ENCODE measurements around the gene ZNF428. TPM values are rescaled to one million over a fixed set of nuclear protein-coding genes. Genes with fewer than 3 reads are reported as not detected.
"Not testable (repeated sequence)": the region's sequence is repeated elsewhere in the genome, so short reads cannot be mapped to it uniquely, and the experiment has no call there.

The ZNF428 gene
- total RNA-seq, 1 donor from 2014 or later = 53.4 TPM

GRCh38 chr19:43636121-43636683 is 16.8 kb upstream of the ZNF428 start:
- H3K9me3 ChIP-seq (ENCODE audit: insufficient read depth, low read depth, low read length) = no peaks in the 10 kb centered on the region
- peaks cover 14% of the 10 kb centered on the region for H3K27me3 ChIP-seq (ENCODE audit: insufficient read depth, low read length)
- H3K4me3 Mint-ChIP-seq (ENCODE audit: unreplicated experiment) = peak overlapping the region; percentile 45
- H3K4me3 ChIP-seq (ENCODE audit: insufficient read depth, low read depth, low read length) = no peak overlapping the region
- H4K20me1 ChIP-seq (ENCODE audit: insufficient read depth, low read length) = peaks cover 8% of the 10 kb centered on the region
- DNase-seq (ENCODE audit: low read depth) = peak; percentile 27
- H3K36me3 Mint-ChIP-seq (ENCODE audit: low read depth, unreplicated experiment) = no peaks in the 10 kb centered on the region
- peaks cover 26% of the 10 kb centered on the region for H3K4me1 ChIP-seq (ENCODE audit: insufficient read depth, low read length)
- no peaks in the 10 kb centered on the region for H3K36me3 ChIP-seq (ENCODE audit: insufficient read depth, low read length)
- H3K4me2 ChIP-seq (ENCODE audit: low read length) = peak overlapping the region; percentile 76
- peaks cover 7% of the 10 kb centered on the region for H3K4me1 Mint-ChIP-seq (ENCODE audit: low read depth, unreplicated experiment)
- TF ChIP-seq CTCF (IDR thresholded peaks at IDR 0.05; ENCODE audit: insufficient read depth, low read depth, low read length) (no peak), EZH2 (IDR thresholded peaks at IDR 0.05; ENCODE audit: insufficient read depth, low read length) (no peak)
- no peak for FAIRE-seq
- H3K9ac ChIP-seq (ENCODE audit: low read length) = no peak overlapping the region
- peaks cover 2% of the 10 kb centered on the region for H3K27me3 Mint-ChIP-seq (ENCODE audit: low read depth, unreplicated experiment)
- H2AFZ ChIP-seq (ENCODE audit: low read depth, low read length) = no peak overlapping the region
- peak overlapping the region; percentile 95 for H3K27ac Mint-ChIP-seq (ENCODE audit: unreplicated experiment)
- H3K79me2 ChIP-seq (ENCODE audit: insufficient read depth, low read length) = no peaks in the 10 kb centered on the region
- peak overlapping the region; percentile 7 for H3K27ac ChIP-seq (ENCODE audit: low read depth, low read length)
- H3K9me3 Mint-ChIP-seq (ENCODE audit: unreplicated experiment) = peaks cover 3% of the 10 kb centered on the region

GRCh38 chr19:43635561-43635940 is 16.1 kb upstream of the ZNF428 start:
- not testable (repeated sequence) for H3K9me3 Mint-ChIP-seq (ENCODE audit: unreplicated experiment); H3K4me1 Mint-ChIP-seq (ENCODE audit: low read depth, unreplicated experiment); H4K20me1 ChIP-seq (ENCODE audit: insufficient read depth, low read length); H3K27me3 Mint-ChIP-seq (ENCODE audit: low read depth, unreplicated experiment); H3K36me3 ChIP-seq (ENCODE audit: insufficient read depth, low read length); FAIRE-seq; DNase-seq (ENCODE audit: low read depth); H3K4me3 ChIP-seq (ENCODE audit: insufficient read depth, low read depth, low read length); H3K9me3 ChIP-seq (ENCODE audit: insufficient read depth, low read depth, low read length); H3K27ac ChIP-seq (ENCODE audit: low read depth, low read length); H3K36me3 Mint-ChIP-seq (ENCODE audit: low read depth, unreplicated experiment); H3K79me2 ChIP-seq (ENCODE audit: insufficient read depth, low read length)
- Mint-ChIP-seq H3K27ac (ENCODE audit: unreplicated experiment) (peak overlapping the region; percentile 95), H3K4me3 (ENCODE audit: unreplicated experiment) (peak overlapping the region; percentile 80)
- peak overlapping the region; percentile 61 for H2AFZ ChIP-seq (ENCODE audit: low read depth, low read length)
- H3K4me2 ChIP-seq (ENCODE audit: low read length) = peak overlapping the region; percentile 76
- peaks cover 14% of the 10 kb centered on the region for H3K27me3 ChIP-seq (ENCODE audit: insufficient read depth, low read length)
- H3K9ac ChIP-seq (ENCODE audit: low read length) = peak overlapping the region; percentile 17
- peaks cover 26% of the 10 kb centered on the region for H3K4me1 ChIP-seq (ENCODE audit: insufficient read depth, low read length)

GRCh38 chr19:43634872-43635560 is 15.6 kb upstream of the ZNF428 start:
- Histone ChIP-seq H3K9me3 (ENCODE audit: insufficient read depth, low read depth, low read length) (no peaks in the 10 kb centered on the region), H3K4me3 (ENCODE audit: insufficient read depth, low read depth, low read length) (peak overlapping the region; percentile 22), H3K4me2 (ENCODE audit: low read length) (peak overlapping the region; percentile 76), H3K27ac (ENCODE audit: low read depth, low read length) (no peak overlapping the region), H3K36me3 (ENCODE audit: insufficient read depth, low read length) (no peaks in the 10 kb centered on the region), H3K9ac (ENCODE audit: low read length) (peak overlapping the region; percentile 17), H3K79me2 (ENCODE audit: insufficient read depth, low read length) (no peaks in the 10 kb centered on the region), H4K20me1 (ENCODE audit: insufficient read depth, low read length) (peaks cover 8% of the 10 kb centered on the region), H2AFZ (ENCODE audit: low read depth, low read length) (peak overlapping the region; percentile 61), H3K27me3 (ENCODE audit: insufficient read depth, low read length) (peaks cover 12% of the 10 kb centered on the region), H3K4me1 (ENCODE audit: insufficient read depth, low read length) (peaks cover 22% of the 10 kb centered on the region)
- Mint-ChIP-seq H3K9me3 (ENCODE audit: unreplicated experiment) (peaks cover 3% of the 10 kb centered on the region), H3K27ac (ENCODE audit: unreplicated experiment) (peak overlapping the region; percentile 95), H3K4me1 (ENCODE audit: low read depth, unreplicated experiment) (peaks cover 7% of the 10 kb centered on the region), H3K27me3 (ENCODE audit: low read depth, unreplicated experiment) (no peaks in the 10 kb centered on the region), H3K36me3 (ENCODE audit: low read depth, unreplicated experiment) (peaks cover 3% of the 10 kb centered on the region), H3K4me3 (ENCODE audit: unreplicated experiment) (peak overlapping the region; percentile 80)
- no peak for DNase-seq (ENCODE audit: low read depth)
- FAIRE-seq = no peak
- no peak for TF ChIP-seq EZH2 (IDR thresholded peaks at IDR 0.05; ENCODE audit: insufficient read depth, low read length)
- TF ChIP-seq CTCF (IDR thresholded peaks at IDR 0.05; ENCODE audit: insufficient read depth, low read depth, low read length) = no peak

Measured in astrocyte (in vitro differentiated cells and primary cell).